Measurements from ENCODE around the gene ID2. TPM values are rescaled to one million over a fixed set of nuclear protein-coding genes. Genes with fewer than 3 reads are reported as not detected.

The ID2 gene
- total RNA-seq, 1 experiment from 2014 or later: 48.6 TPM

DNA sequence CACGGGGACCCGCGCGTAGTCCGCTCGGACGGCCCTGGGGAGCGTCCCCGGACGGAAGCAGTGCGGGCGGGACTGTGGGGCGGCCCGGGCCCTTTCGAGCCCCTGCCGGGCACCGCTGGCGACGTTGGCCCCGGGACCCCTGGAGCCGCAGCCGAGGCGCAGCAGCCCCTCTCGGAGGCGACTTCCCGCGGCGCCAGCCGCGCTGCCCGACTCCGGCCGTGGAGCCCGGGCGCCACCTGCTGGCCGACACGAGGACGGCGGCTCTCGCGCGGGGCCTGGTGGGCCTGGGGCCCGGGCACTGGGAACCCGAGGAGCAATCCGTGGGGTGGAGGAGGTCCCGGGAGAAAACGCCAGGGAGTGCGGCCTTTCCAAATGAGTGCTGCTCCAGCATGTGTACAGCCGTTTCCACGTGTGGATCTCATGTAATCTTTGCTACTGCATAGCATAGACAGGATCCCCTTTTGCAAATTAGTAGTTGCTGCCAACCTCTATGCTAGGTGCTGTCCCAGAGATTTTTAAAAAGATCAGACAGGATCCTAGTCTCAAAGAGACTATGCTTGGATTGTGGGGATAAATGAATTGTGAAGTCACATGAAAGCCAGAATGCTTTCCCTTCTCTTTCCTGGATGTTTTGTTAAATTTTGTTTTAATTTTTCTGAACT lies 4.0 kb downstream of the ID2 start:
- Histone ChIP-seq H3K18ac (ENCODE audit: insufficient read length, low read depth, low read length) (no peak overlapping the region), H3K9ac (ENCODE audit: extremely low read depth, insufficient read length, low read length) (no peak overlapping the region), H3T11ph (ENCODE audit: low read length) (no peak overlapping the region), H3K79me2 (ENCODE audit: insufficient read depth, low read length) (peaks cover 2% of the 10 kb centered on the region; the same call in 1 of the 2 replicates), H3K23me2 (ENCODE audit: insufficient read length, low read depth, low read length, poor library complexity, severe bottlenecking) (peaks cover 20% of the 10 kb centered on the region), H4K5ac (ENCODE audit: insufficient read length, low read depth, low read length) (no peak overlapping the region), H3K4me1 (ENCODE audit: insufficient read depth, low read length) (no peaks in the 10 kb centered on the region; the same call in 1 of the 2 replicates), H3K56ac (ENCODE audit: insufficient read length, low read depth, low read length) (no peak overlapping the region), H2BK120ac (ENCODE audit: low read depth, low read length, poor library complexity, severe bottlenecking) (no peak overlapping the region), H4K91ac (ENCODE audit: insufficient read length, low read depth, low read length) (no peak overlapping the region), H3K4me2 (ENCODE audit: insufficient read depth, insufficient read length, low read length) (no peak overlapping the region), H2BK5ac (ENCODE audit: insufficient read length, low read length) (no peak overlapping the region), H4K8ac (replicated peaks; ENCODE audit: insufficient read length, low read depth, low read length) (no peak overlapping the region), H3K79me1 (ENCODE audit: insufficient read depth, low read depth, low read length, poor library complexity, severe bottlenecking) (no peaks in the 10 kb centered on the region), H2BK15ac (ENCODE audit: low read depth, low read length) (no peak overlapping the region), H2BK12ac (ENCODE audit: insufficient read length, low read depth, low read length) (no peak overlapping the region), H3K23ac (ENCODE audit: insufficient read length, low read depth, low read length) (no peak overlapping the region), H3K27ac (ENCODE audit: insufficient read length, low read depth, low read length) (no peak overlapping the region), H2AFZ (ENCODE audit: low read length) (no peak overlapping the region), H3K14ac (ENCODE audit: insufficient read depth, low read length) (no peak overlapping the region), H3K27me3 (ENCODE audit: insufficient read depth, low read length) (peaks cover 12% of the 10 kb centered on the region; the same call in 1 of the 2 replicates), H3K9me3 (ENCODE audit: control insufficient read depth, low read depth, low read length) (no peaks in the 10 kb centered on the region), H2AK5ac (ENCODE audit: insufficient read length, low read length) (no peak overlapping the region), H2BK20ac (ENCODE audit: low read depth, low read length, poor library complexity, severe bottlenecking) (no peak overlapping the region), H3K4ac (ENCODE audit: low read depth, low read length) (no peak overlapping the region), H4K20me1 (ENCODE audit: control insufficient read depth, insufficient read depth, insufficient read length) (no peaks in the 10 kb centered on the region)
- Mint-ChIP-seq H3K36me3 (ENCODE audit: insufficient read depth in 1 of 3, low read depth in 3 of 3) (peaks cover 5 to 20% (median 18%) of the 10 kb centered on the region in 3 experiments), H3K27ac (no peak overlapping the region; a peak in 1 of 7 replicates), H3K4me3 (peak overlapping the region; percentile 54 to 70), H3K9me3 (peaks cover 0 to 7% of the 10 kb centered on the region in 2 experiments; a peak in 2 of 5 replicates), H3K4me1 (peaks cover 20 to 25% of the 10 kb centered on the region in 2 experiments), H3K27me3 (ENCODE audit: low read depth) (peaks cover 13% of the 10 kb centered on the region)
- DNase-seq: peak; percentile 74
- no CpG with 5 or more reads among the region's 50 CpGs for WGBS (ENCODE audit: extremely low coverage, insufficient read length, low lambda C conversion rate)
- TF ChIP-seq, protein P1, sequence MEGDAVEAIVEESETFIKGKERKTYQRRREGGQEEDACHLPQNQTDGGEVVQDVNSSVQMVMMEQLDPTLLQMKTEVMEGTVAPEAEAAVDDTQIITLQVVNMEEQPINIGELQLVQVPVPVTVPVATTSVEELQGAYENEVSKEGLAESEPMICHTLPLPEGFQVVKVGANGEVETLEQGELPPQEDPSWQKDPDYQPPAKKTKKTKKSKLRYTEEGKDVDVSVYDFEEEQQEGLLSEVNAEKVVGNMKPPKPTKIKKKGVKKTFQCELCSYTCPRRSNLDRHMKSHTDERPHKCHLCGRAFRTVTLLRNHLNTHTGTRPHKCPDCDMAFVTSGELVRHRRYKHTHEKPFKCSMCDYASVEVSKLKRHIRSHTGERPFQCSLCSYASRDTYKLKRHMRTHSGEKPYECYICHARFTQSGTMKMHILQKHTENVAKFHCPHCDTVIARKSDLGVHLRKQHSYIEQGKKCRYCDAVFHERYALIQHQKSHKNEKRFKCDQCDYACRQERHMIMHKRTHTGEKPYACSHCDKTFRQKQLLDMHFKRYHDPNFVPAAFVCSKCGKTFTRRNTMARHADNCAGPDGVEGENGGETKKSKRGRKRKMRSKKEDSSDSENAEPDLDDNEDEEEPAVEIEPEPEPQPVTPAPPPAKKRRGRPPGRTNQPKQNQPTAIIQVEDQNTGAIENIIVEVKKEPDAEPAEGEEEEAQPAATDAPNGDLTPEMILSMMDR (conservative IDR thresholded peaks at IDR 0.05): peak; percentile 98
